ENCODE data around the gene NOS1. TPM values are rescaled to one million over a fixed set of nuclear protein-coding genes. Genes with fewer than 3 reads are reported as not detected.

Gene NOS1
- total RNA-seq, 2 experiments from 2014 or later = not detected

GRCh38 chr12:117313926-117314325 lies 47.5 kb downstream of the NOS1 start:
- Mint-ChIP-seq H3K9me3 (peaks cover 9% of the 10 kb centered on the region), H3K4me1 (ENCODE audit: low read depth) (no peaks in the 10 kb centered on the region), H3K36me3 (no peaks in the 10 kb centered on the region), H3K27me3 (no peaks in the 10 kb centered on the region), H3K27ac (no peak overlapping the region), H3K4me3 (no peak overlapping the region)
- POLR2A ChIA-PET = no interaction called here
- intact Hi-C loops (cut with micrococcal nuclease) = no loop called here
- CTCF ChIA-PET = no interaction called here
- DNase-seq = no peak

GRCh38 chr12:117312770-117313169 lies 48.7 kb downstream of the NOS1 start:
- H3K36me3 Mint-ChIP-seq = no peaks in the 10 kb centered on the region
- ChIA-PET CTCF (no interaction called here), POLR2A (no interaction called here)
- H3K9me3 Mint-ChIP-seq = peaks cover 9% of the 10 kb centered on the region
- no peak overlapping the region for H3K4me3 Mint-ChIP-seq
- no peak for DNase-seq
- H3K4me1 Mint-ChIP-seq (ENCODE audit: low read depth) = no peaks in the 10 kb centered on the region
- H3K27ac Mint-ChIP-seq = no peak overlapping the region
- H3K27me3 Mint-ChIP-seq = no peaks in the 10 kb centered on the region
- intact Hi-C loops (cut with micrococcal nuclease) = no loop called here

- POLR2A ChIA-PET = no interaction called here
- H3K36me3 Mint-ChIP-seq = no peaks in the 10 kb centered on the region
- CTCF ChIA-PET = no interaction called here
- H3K4me3 Mint-ChIP-seq = no peak overlapping the region
- intact Hi-C loops (cut with micrococcal nuclease) = no loop called here
- no peaks in the 10 kb centered on the region for H3K27me3 Mint-ChIP-seq
- no peaks in the 10 kb centered on the region for H3K4me1 Mint-ChIP-seq (ENCODE audit: low read depth)
- DNase-seq = no peak
- H3K9me3 Mint-ChIP-seq = no peaks in the 10 kb centered on the region
- no peak overlapping the region for H3K27ac Mint-ChIP-seq
Measured at GRCh38 chr12:117309276-117309925, 52.0 kb downstream of the NOS1 start.

GRCh38 chr12:117300174-117300573 lies 61.3 kb downstream of the NOS1 start:
- H3K36me3 Mint-ChIP-seq = no peaks in the 10 kb centered on the region
- H3K27me3 Mint-ChIP-seq = no peaks in the 10 kb centered on the region
- POLR2A ChIA-PET = no interaction called here
- H3K4me3 Mint-ChIP-seq = no peak overlapping the region
- H3K4me1 Mint-ChIP-seq (ENCODE audit: low read depth) = no peaks in the 10 kb centered on the region
- H3K27ac Mint-ChIP-seq = no peak overlapping the region
- no peaks in the 10 kb centered on the region for H3K9me3 Mint-ChIP-seq
- DNase-seq = no peak
- intact Hi-C loops (cut with micrococcal nuclease) = no loop called here
- CTCF ChIA-PET = no interaction called here

- intact Hi-C loops (cut with micrococcal nuclease) = no loop called here
- no peak overlapping the region for H3K27ac Mint-ChIP-seq
- H3K4me1 Mint-ChIP-seq (ENCODE audit: low read depth) = no peaks in the 10 kb centered on the region
- ChIA-PET CTCF (no interaction called here), POLR2A (no interaction called here)
- DNase-seq = no peak
- no peaks in the 10 kb centered on the region for H3K27me3 Mint-ChIP-seq
- H3K36me3 Mint-ChIP-seq = no peaks in the 10 kb centered on the region
- no peak overlapping the region for H3K4me3 Mint-ChIP-seq
- no peaks in the 10 kb centered on the region for H3K9me3 Mint-ChIP-seq
Measured at GRCh38 chr12:117298648-117299225, 62.7 kb downstream of the NOS1 start.

- CTCF ChIA-PET = no interaction called here
- Mint-ChIP-seq H3K9me3 (no peaks in the 10 kb centered on the region), H3K27me3 (no peaks in the 10 kb centered on the region), H3K4me1 (ENCODE audit: low read depth) (no peaks in the 10 kb centered on the region), H3K4me3 (no peak overlapping the region), H3K36me3 (no peaks in the 10 kb centered on the region), H3K27ac (no peak overlapping the region)
- intact Hi-C loops (cut with micrococcal nuclease) = no loop called here
- POLR2A ChIA-PET = no interaction called here
- DNase-seq = no peak
Measured at GRCh38 chr12:117298191-117298590, 63.2 kb downstream of the NOS1 start.

GRCh38 chr12:117294189-117294603 lies 67.2 kb downstream of the NOS1 start:
- Mint-ChIP-seq H3K36me3 (no peaks in the 10 kb centered on the region), H3K4me3 (no peak overlapping the region), H3K27me3 (no peaks in the 10 kb centered on the region), H3K27ac (no peak overlapping the region), H3K9me3 (no peaks in the 10 kb centered on the region), H3K4me1 (ENCODE audit: low read depth) (no peaks in the 10 kb centered on the region)
- DNase-seq = no peak
- ChIA-PET CTCF (no interaction called here), POLR2A (no interaction called here)
- intact Hi-C loops (cut with micrococcal nuclease) = no loop called here

- POLR2A ChIA-PET = no interaction called here
- H3K9me3 Mint-ChIP-seq = no peaks in the 10 kb centered on the region
- CTCF ChIA-PET = no interaction called here
Measured at GRCh38 chr12:117293510-117293909, 67.9 kb downstream of the NOS1 start.

GRCh38 chr12:117292688-117293087 lies 68.7 kb downstream of the NOS1 start:
- DNase-seq = no peak
- ChIA-PET POLR2A (no interaction called here), CTCF (no interaction called here)
- H3K27ac Mint-ChIP-seq = no peak overlapping the region
- H3K36me3 Mint-ChIP-seq = no peaks in the 10 kb centered on the region
- no peak overlapping the region for H3K4me3 Mint-ChIP-seq
- H3K4me1 Mint-ChIP-seq (ENCODE audit: low read depth) = no peaks in the 10 kb centered on the region
- H3K9me3 Mint-ChIP-seq = no peaks in the 10 kb centered on the region
- intact Hi-C loops (cut with micrococcal nuclease) = no loop called here
- H3K27me3 Mint-ChIP-seq = no peaks in the 10 kb centered on the region

More at GRCh38 chr12:117293510-117293909, 67.9 kb downstream of the NOS1 start:
- Mint-ChIP-seq H3K27me3 (no peaks in the 10 kb centered on the region), H3K27ac (no peak overlapping the region), H3K4me1 (ENCODE audit: low read depth) (no peaks in the 10 kb centered on the region), H3K36me3 (no peaks in the 10 kb centered on the region), H3K4me3 (no peak overlapping the region)
- DNase-seq = no peak
- intact Hi-C loops (cut with micrococcal nuclease) = no loop called here

- POLR2A ChIA-PET = no interaction called here
- no peaks in the 10 kb centered on the region for H3K4me1 Mint-ChIP-seq (ENCODE audit: low read depth)
- no peaks in the 10 kb centered on the region for H3K36me3 Mint-ChIP-seq
- no peaks in the 10 kb centered on the region for H3K9me3 Mint-ChIP-seq
- H3K27me3 Mint-ChIP-seq = no peaks in the 10 kb centered on the region
- H3K27ac Mint-ChIP-seq = no peak overlapping the region
- CTCF ChIA-PET = no interaction called here
- no peak for DNase-seq
- intact Hi-C loops (cut with micrococcal nuclease) = no loop called here
- H3K4me3 Mint-ChIP-seq = no peak overlapping the region
Measured at GRCh38 chr12:117284140-117284539, 77.3 kb downstream of the NOS1 start.

GRCh38 chr12:117282490-117282889 lies 78.9 kb downstream of the NOS1 start:
- intact Hi-C loops (cut with micrococcal nuclease) = no loop called here
- CTCF ChIA-PET = no interaction called here
- Mint-ChIP-seq H3K27me3 (no peaks in the 10 kb centered on the region), H3K4me3 (no peak overlapping the region), H3K27ac (no peak overlapping the region), H3K4me1 (ENCODE audit: low read depth) (no peaks in the 10 kb centered on the region), H3K36me3 (no peaks in the 10 kb centered on the region), H3K9me3 (no peaks in the 10 kb centered on the region)
- DNase-seq = no peak
- POLR2A ChIA-PET = no interaction called here

- no peak for DNase-seq
- H3K4me1 Mint-ChIP-seq (ENCODE audit: low read depth) = no peaks in the 10 kb centered on the region
- POLR2A ChIA-PET = no interaction called here
- no peak overlapping the region for H3K4me3 Mint-ChIP-seq
- H3K27ac Mint-ChIP-seq = no peak overlapping the region
- CTCF ChIA-PET = no interaction called here
- no peaks in the 10 kb centered on the region for H3K36me3 Mint-ChIP-seq
- H3K27me3 Mint-ChIP-seq = peaks cover 3% of the 10 kb centered on the region
- no peaks in the 10 kb centered on the region for H3K9me3 Mint-ChIP-seq
- intact Hi-C loops (cut with micrococcal nuclease) = no loop called here
Measured at GRCh38 chr12:117280019-117280680, 81.3 kb downstream of the NOS1 start.

- no peaks in the 10 kb centered on the region for H3K36me3 Mint-ChIP-seq
- ChIA-PET POLR2A (no interaction called here), CTCF (no interaction called here)
- H3K27me3 Mint-ChIP-seq = peaks cover 3% of the 10 kb centered on the region
- intact Hi-C loops (cut with micrococcal nuclease) = no loop called here
- H3K4me3 Mint-ChIP-seq = no peak overlapping the region
- H3K27ac Mint-ChIP-seq = no peak overlapping the region
- H3K4me1 Mint-ChIP-seq (ENCODE audit: low read depth) = no peaks in the 10 kb centered on the region
- no peaks in the 10 kb centered on the region for H3K9me3 Mint-ChIP-seq
- no peak for DNase-seq
Measured at GRCh38 chr12:117279606-117280005, 81.8 kb downstream of the NOS1 start.
